Measurements from ENCODE around the gene TGDS. TPM values are rescaled to one million over a fixed set of nuclear protein-coding genes. Genes with fewer than 3 reads are reported as not detected.
"Not testable (repeated sequence)": the region's sequence is repeated elsewhere in the genome, so short reads cannot be mapped to it uniquely, and the experiment has no call there.

TGDS gene
- total RNA-seq, 2 donors from 2014 or later: 22.9 to 23.7 TPM

DNA sequence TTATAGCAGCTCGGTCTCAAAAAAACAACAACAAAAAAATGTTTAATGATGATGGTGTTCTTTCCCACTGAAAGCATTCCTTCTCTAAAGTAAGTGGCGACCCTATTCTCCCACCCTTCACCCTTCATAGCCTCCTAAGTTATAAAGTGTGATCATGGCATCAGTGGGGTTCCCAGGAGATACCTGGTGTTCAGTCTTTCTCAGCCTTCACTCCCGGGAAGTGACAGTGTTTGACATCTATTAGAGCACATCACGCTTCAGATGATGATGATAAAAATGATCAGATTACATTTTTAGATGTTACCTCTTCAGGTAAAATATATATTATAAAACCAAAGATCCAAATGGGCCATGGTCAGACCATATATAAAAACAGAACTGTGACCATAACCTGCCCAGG, 51.0 kb downstream of the TGDS start:
- no peak for ATAC-seq
- H3K36me3 Mint-ChIP-seq: no peaks in the 10 kb centered on the region

GRCh38 chr13:94542917-94543316, 53.0 kb downstream of the TGDS start:
- H3K9me3 Mint-ChIP-seq: peaks cover 4% of the 10 kb centered on the region in 2 donors
- H3K36me3 Mint-ChIP-seq: no peaks in the 10 kb centered on the region
- DNase-seq (ENCODE audit: low spot score in 2 of 2) (no peak), ATAC-seq (no peak)
- H3K27ac Mint-ChIP-seq: no peak overlapping the region

More for the DNA sequence above, 51.0 kb downstream of the TGDS start:
- no peak overlapping the region for H3K27ac Mint-ChIP-seq
- DNase-seq (ENCODE audit: low spot score in 2 of 2): no peak
- H3K9me3 Mint-ChIP-seq: peaks cover 4% of the 10 kb centered on the region in 2 donors

- DNase-seq (ENCODE audit: low spot score in 2 of 2): no peak
- Mint-ChIP-seq H3K36me3 (no peaks in the 10 kb centered on the region), H3K27ac (no peak overlapping the region), H3K9me3 (no peaks in the 10 kb centered on the region)
- ATAC-seq: no peak
Observed at GRCh38 chr13:94537740-94538630, 58.0 kb downstream of the TGDS start.

- DNase-seq (ENCODE audit: low spot score in 2 of 2) (no peak), ATAC-seq (no peak)
- Mint-ChIP-seq H3K9me3 (peaks cover 0 to 2% of the 10 kb centered on the region in 2 donors), H3K36me3 (peaks cover 0 to 3% of the 10 kb centered on the region in 2 donors), H3K27ac (no peak overlapping the region)
Observed at GRCh38 chr13:94535775-94536174, 60.2 kb downstream of the TGDS start.

- DNase-seq (ENCODE audit: low spot score in 2 of 2) (no peak), ATAC-seq (no peak)
- Mint-ChIP-seq H3K36me3 (peaks cover 0 to 8% of the 10 kb centered on the region in 2 donors), H3K27ac (no peak overlapping the region), H3K9me3 (peaks cover 0 to 4% of the 10 kb centered on the region in 2 donors)
Observed at GRCh38 chr13:94535231-94535630, 60.7 kb downstream of the TGDS start.

GRCh38 chr13:94534166-94534565, 61.8 kb downstream of the TGDS start:
- Mint-ChIP-seq H3K27ac (no peak overlapping the region), H3K9me3 (peaks cover 0 to 8% of the 10 kb centered on the region in 2 donors), H3K36me3 (peaks cover 0 to 19% of the 10 kb centered on the region in 2 donors)
- ATAC-seq (no peak), DNase-seq (ENCODE audit: low spot score in 2 of 2) (no peak)

- not testable (repeated sequence) for DNase-seq (ENCODE audit: low spot score in 2 of 2); H3K9me3 Mint-ChIP-seq; ATAC-seq; H3K27ac Mint-ChIP-seq
- peaks cover 0 to 36% of the 10 kb centered on the region in 2 donors for H3K36me3 Mint-ChIP-seq
Observed at GRCh38 chr13:94532278-94532677, 63.7 kb downstream of the TGDS start.

DNA sequence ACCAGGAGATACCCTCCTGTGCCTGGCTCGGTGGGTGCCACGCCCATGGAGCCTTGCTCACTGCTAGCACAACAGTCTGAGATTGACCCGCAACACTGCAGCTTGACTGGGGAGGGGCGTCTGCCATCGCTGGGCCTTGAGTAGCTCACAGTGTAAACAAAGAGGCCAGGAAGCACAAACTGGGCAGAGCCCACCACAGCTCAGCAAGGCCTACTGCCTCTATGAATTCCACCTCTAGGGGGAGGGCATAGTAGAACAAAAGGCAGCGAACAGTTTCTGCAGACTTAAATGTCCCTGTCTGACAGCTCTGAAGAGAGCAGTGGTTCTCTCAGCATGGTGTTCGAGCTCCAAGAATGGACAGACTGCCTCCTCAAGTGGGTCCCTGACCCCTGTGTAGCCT, 69.0 kb downstream of the TGDS start:
- H3K27ac Mint-ChIP-seq; DNase-seq (ENCODE audit: low spot score in 2 of 2); ATAC-seq; H3K9me3 Mint-ChIP-seq: not testable (repeated sequence)
- peaks cover 0 to 39% of the 10 kb centered on the region in 2 donors for H3K36me3 Mint-ChIP-seq

DNA sequence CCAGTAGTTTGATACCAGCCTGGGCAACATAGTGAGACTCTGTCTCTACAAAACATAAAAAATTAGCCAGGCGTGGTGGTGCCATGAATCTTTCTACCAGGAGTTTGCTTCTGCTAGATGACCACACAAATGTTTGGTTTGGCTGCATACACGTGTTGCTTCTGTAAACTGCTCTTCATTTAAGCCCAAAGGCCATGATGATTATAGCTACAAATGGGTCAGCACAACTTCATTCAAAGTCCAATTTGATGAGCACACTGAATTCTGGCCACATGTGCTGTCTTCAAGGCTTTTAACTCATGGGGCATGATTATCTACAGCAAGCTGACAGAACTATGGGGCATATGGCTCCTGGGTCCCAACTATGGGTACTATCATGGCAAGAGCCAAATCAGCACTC, 70.2 kb downstream of the TGDS start:
- no peak for ATAC-seq
- no peak for DNase-seq (ENCODE audit: low spot score in 2 of 2)
- Mint-ChIP-seq H3K36me3 (peaks cover 0 to 36% of the 10 kb centered on the region in 2 donors), H3K27ac (no peak overlapping the region), H3K9me3 (peaks cover 8 to 10% of the 10 kb centered on the region in 2 donors)

DNA sequence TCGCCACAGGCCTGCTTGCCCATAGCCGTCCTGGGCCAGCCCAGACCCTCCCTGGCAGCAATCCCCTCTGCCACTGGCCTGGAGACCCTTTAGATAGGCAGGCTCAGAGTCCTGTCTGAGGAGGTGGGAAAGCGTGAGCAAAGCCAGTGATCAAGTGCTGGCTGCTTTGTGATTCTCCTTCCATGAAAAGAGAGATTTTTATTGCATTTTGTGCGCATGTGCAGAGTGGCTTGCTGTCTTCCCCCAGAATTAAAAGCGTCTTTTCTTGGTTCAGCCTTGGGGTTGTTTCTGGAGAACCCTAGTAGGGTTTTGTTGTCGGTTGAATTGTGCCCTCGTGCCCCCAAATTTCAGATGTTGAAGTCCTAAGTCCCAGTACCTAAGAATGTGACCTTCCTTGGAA, 71.5 kb downstream of the TGDS start:
- Mint-ChIP-seq H3K36me3 (peaks cover 0 to 22% of the 10 kb centered on the region in 2 donors), H3K27ac (no peak overlapping the region), H3K9me3 (peaks cover 4 to 10% of the 10 kb centered on the region in 2 donors)
- no peak for DNase-seq (ENCODE audit: low spot score in 2 of 2)
- ATAC-seq: no peak

Other genes with a start within 250 kb of the TGDS start
- gene DCT, start 116.5 kb downstream of the TGDS start, total RNA-seq: under 1 TPM; 0.14 to 0.34 TPM
- 1 to 10 TPM; 7.3 to 7.5 TPM for gene GPR180, start 5.7 kb upstream of the TGDS start, total RNA-seq
- not detected for gene SOX21, start 116.4 kb upstream of the TGDS start, total RNA-seq